ENCODE measurements around the gene GGACT. TPM values are rescaled to one million over a fixed set of nuclear protein-coding genes. Genes with fewer than 3 reads are reported as not detected.
"Not testable (repeated sequence)": the region's sequence is repeated elsewhere in the genome, so short reads cannot be mapped to it uniquely, and the experiment has no call there.

GGACT gene
- total RNA-seq, 1 donor from 2014 or later, result 3.1 TPM

DNA sequence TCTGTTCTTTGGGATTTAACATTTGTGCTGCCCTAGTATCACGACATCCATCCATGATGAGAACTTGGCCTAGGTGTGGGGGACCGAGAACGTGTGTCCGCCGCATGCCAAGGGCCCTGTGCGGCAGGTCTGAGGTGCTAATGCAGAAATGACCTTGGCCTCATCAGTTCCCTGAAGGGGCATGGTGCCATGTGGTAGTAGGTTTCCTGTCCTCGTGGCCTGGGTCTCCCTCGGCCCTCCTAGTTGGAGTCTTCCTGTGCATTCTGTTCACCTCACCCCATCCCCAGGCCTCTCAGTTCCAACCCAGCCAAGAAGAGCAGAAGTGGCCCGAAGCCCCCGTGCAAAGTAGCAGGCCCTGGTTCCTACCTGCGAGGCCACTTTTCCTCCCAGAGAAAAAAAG is 59.8 kb downstream of the GGACT start:
- DNase-seq, result no peak

DNA sequence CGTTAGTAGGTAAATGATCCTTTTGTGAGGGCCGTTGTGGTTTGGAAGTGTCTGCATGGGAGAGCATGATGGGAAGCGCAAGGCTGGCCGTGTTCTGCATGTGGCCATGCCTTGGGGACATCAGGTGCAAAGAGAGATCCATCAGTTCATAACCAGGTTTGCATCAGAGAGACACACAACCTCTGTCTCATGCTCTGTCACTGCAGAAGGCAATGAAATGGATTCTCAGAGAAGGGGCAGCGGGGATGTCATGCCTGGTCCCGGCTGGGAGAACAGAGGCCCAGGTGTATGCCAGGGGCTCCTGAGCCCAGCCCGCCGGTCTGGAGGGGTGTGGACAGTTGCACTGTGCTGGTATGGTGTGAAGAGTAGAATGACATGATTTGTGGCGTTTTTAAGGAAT is 60.2 kb downstream of the GGACT start:
- no peak for DNase-seq

DNA sequence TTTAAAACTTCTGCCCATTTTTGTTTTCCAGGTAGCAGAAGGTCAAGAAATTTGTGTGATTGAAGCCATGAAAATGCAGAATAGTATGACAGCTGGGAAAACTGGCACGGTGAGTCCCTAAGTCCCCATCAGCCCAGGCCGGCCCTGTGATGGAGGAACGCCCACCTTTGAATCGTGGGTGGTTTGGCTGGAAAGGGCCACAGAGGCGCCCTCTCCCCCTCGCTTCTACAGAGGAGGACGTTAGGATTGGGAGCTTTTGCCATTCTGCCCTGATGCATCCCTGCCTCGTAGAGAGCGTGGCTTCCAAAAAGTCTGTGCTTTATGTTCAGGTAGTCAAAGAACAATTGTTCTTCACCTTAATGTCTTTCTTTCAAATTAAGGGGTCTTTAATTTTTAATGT is 60.9 kb downstream of the GGACT start:
- DNase-seq, result no peak

DNA sequence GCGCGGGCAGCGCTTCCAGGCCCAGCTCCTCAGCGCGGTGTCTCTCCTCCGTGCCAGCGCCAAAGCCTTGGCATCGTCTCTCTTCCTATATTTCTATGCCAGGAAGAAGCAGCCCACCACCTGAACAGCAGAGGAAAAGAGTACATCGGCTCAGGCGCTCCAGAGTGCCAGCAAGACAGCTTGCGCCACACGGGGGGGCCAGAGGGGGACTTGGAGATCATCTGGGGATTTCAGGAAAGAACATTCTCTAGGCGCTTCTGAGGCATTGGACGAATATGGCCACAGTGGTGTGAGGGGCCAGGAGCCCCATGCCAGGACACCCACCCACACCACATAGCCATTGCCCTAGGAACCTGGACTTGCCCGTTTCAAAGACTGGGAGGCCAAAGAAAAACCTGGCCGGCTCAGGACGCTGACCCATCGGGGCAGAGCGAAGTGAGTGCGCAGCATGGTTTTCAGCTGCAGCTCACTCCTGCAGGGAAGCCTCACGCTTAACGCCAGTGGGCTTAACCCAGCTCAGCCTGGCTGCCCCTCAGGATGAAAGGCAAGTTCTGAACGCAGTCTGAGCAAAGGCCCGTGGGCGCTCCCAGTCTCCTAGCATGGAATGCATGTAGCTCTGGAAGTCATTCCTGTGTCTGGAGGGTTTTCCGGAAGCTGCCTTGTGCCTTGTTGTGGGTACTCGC is 62.1 kb downstream of the GGACT start:
- no peak for DNase-seq

DNA sequence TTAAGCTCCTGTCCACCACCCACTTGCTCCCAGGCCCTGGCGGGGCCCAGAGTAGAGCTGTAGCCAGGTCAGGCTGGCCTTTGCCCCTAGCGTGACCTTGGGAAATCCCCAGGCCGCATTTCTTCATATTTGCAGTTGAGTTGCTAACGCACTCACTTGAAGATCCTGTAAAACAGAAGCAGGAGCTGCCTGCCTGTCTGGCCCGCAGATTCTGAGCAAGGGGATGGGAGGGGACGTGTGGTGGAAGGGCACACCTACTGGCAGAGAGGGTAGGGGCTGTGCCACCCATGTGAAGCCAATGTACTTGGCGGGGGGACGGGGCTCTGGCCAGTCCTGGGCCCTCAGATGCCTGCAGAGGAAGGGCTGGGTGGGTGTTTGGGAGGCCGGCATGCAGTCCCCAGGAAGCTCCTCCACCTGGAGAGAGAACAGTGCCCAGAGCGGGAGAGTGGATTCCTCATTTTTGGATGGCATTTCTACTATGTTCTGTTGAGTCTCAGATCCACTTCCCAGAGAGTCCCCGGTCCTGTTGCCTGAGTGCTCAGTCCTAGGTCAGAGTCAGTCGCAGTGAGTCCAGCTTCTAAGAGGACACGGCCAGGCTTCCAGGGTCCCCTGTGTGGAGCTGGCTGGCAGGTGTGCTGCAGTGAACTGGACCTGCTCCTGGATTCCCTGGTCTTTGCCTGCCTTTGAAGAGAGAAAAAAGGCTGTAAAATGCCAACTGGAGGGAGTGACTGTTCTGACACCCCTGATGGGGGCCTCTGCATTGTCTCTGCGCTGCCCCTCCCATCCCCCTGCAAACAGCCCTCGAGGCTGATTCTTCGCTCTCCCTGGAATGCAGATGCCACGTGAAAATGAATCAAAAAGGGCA is 62.9 kb downstream of the GGACT start:
- no peak for DNase-seq

DNA sequence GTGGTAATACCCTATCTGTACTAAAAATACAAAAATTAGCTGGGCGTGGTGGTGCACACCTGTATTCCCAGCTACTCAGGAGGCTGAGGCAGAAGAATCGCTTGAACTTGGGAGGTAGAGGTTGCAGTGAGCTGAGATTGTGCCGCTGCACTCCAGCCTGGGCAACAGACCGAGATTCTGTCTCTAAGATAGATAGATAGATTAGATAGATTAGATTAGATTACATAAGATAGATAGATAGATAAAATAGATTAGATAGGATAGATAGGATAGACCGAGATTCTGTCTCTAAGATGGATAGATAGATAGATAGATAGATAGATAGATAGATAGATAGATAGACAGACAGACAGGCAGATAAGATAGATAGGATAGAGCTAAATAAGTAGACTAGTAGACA is 63.9 kb downstream of the GGACT start:
- not testable (repeated sequence) for DNase-seq

DNA sequence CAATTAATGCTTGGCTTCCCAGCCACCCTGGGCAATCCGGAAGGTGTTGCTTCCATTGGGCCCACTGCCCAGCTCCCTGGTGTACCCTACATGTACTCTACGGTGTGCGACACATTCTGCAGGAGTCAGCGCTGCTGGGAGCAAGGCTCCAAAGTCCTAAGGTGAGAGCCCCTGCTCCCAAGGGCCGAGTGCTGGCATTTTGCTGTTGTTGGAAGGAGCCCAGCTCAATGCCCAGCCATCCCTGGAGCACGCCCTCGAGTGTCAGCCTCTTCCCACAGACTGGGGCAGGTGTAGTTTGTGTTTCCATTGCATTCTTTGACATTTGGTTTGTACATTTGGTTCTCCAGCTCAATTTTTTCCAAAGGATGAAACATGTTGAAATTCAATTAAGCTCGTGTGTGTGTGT is 64.6 kb downstream of the GGACT start:
- no peak for DNase-seq

DNA sequence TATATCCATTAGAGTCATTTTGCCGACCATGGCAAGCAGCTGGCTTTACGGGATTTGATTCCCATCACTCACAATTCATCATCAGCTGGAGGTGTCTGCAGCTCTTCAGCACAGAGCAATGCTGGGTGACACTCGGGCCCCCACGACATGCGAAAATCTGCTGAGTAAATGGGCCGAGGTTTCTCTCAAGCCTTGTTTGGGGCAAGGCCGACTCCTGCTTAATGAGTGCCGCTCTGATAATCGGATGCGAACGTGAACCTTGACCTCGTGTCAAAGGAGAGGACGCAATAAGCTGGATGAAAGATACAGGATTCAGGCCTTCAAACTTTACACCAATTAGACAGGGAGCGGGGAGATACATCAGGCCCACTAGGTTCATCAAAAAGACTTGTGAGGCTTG is 65.2 kb downstream of the GGACT start:
- DNase-seq, result no peak

DNA sequence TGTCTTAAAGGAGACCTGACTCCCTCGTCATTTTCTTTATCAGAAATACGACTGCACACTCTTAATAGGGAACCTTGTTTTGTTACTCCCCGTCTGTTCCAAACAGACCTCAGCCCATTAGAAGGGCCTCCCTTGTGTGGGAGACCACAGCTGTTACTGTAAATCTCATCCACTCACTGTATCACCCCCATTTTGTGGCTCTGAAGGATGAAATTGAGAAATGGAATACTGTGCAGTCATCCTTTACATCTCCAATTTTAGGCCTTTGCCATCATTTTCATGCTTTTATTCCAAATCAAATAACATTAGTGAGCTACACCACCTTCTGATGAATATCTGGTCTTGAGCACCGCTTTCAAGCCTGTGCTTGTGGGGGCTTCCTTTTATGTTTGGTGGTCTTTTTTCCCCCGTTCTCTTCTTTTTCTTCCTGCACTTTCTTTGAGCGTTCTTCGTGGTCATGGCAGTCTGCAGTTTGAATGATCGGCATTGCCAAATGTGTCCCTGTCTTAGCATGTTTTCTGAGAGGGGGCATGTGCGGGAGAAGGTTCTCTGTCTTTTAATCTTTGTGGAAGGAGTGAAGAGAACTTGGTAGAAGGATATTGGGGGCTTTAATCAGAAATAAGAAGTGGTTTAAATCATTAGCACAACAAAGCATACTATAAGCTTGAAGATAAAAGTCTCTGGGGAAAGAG is 65.8 kb downstream of the GGACT start:
- DNase-seq, result no peak

DNA sequence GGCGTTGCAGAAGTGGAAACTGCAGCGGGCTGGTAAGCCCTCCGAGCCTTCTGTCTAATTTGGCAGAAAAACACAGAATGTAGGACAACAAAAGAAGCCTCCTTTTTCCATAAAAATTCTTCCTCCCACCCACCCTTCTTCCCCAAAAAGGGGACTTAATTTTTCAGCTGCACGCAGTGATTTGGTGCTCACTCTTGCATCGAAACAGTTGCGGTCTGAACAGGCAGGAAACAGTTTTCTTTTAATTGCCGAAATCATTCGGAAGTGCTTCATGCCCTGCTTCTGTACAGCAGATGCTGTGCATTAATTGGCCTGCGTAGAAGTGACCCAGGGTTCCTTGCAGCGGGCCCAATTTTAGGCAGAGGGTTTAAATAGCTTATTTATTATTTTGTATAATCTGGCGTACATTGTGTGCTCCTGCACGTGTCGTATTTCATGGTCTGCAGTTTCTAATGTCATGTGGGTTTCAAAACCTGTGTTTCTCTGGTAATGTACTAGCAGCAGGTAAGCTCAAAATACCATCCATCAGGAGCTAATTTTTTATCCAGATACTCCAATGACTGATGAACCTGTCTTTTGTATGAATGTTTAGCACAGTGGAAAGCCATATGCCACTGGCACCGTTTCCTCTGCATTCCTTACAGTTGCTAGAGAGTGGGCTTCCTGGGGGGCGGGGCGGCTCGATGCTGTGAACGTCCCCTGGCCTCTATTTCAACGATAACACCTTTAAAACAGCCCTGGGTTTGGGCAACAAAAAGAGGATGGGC is 66.6 kb downstream of the GGACT start:
- DNase-seq, result no peak

DNA sequence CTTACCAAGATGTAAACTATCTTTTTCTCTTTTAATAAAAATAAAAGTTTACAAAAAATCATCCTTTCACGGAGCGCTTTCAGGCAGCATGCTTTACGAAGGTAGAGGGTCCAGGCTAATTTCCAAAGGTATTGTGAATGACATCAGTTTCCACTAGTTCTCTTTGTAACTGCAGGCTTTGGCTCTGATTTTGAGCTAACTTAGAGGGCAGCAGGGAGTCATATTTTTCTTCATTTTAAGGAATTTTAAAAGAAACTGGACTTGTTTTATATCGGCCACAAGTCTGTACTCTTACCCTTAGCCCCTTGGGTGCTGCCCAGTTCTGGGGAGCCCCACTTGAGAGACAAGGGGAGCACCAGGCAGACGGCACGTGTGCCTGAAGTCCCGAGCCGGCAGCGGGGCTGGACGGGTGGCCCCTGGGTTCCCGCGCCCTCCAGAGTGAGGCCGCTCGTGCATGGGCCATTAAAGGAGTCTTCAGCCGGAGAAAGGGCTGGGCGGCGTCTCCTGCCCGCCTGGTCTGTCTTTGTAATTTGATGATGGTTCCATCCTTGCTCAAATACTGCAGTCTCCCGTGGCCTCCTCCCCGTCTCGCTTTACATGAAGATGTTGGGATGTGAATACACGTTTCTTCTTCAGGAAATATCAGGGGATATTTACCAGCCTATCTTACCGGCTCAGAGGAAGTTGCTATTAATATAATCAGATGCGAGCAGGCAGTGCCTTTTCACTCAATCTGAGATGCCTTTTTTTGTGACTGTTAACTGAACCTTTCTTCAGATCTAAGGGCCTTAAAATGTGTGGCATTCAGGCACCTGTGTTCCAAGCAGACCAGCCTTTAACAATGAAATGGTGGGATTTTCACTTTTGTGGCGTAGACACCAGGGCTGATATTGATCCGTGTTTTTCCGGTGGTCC is 67.4 kb downstream of the GGACT start:
- DNase-seq, result peak; percentile 32

DNA sequence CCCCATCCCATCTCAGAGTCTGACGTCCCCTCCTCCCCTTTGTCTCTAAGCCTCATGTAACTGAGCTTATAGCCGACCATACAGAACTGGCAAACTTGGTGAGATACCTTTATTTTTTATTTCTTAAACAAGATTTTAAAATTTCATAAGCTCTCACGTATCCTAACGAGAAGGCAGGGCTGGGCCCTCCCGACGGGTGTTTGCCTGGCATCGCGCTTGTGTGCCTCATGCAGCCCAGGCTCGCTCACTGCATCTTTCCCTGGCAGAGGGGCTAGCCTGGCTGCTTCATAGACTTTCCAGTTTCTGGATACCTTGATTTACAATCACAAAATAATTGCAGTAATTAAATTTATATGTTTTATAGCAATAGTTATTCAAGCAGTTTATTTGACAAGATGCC is 69.0 kb downstream of the GGACT start:
- no peak for DNase-seq

DNA sequence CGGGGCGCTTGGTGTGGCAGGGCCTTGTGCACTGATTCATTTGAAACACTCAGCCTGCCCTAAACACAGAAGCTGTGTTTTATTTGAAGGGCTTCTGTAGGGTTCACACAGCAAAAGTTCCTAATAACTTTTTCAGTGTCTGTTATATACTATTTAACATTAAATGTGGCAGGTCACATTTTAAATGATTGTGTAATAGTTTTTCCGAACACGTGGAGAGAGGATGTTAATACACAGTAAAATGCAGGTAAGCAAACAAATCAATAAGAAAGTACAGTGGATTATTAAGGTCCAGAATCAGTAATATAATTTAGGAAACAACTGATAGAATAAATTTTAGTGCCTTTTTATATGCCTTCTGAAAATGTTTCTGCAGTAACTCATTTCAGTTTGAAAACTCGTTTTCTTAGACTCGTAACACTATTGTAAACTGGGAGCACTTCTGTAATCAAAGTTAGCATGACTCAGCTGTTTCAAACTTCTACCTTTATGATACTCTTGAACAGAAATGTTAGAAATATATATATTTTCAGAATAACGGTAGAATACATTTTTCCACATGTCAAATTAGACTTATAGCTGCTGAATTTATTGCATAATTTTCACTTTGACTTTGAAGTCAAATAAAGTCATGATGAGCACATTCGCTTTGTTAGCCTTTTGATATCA is 70.1 kb downstream of the GGACT start:
- DNase-seq, result no peak

DNA sequence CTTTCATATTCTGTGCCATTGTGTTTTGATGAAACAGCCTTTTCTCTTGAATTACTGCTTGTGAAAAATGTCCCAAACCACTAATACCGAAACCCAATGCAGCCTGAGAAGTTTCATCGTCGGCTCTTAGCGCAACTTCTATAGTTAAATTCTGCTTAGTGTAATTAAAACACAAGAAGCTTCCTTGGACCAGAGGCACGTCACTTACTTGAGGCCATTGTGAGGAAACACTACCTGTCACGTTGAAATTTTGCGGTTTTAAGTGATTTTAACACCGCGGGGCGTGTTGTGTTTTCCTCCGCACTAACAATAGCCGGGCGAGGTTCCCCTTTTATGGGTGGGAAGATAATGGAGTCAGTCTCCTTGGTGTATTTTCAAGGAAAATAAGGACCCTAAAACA is 70.9 kb downstream of the GGACT start:
- no peak for DNase-seq

DNA sequence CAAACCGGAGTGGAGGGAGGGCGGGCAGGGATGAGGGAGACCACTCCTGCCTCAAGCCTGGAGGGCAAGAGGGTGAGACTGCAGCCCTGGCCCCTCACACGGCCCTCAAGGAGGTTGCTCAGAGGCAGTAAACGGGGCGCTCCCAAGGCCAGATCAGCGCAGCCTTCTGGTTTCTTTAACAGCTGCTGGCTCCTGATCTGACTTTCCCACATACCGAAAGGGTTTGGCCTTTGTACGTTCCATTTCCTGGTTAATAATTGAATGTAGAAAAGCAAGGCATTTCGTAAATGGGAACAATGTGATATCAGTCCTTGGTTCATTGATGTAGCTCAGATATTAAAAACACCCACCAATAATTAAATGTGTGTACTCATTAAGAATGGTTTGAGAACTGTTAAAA is 71.5 kb downstream of the GGACT start:
- no peak for DNase-seq

DNA sequence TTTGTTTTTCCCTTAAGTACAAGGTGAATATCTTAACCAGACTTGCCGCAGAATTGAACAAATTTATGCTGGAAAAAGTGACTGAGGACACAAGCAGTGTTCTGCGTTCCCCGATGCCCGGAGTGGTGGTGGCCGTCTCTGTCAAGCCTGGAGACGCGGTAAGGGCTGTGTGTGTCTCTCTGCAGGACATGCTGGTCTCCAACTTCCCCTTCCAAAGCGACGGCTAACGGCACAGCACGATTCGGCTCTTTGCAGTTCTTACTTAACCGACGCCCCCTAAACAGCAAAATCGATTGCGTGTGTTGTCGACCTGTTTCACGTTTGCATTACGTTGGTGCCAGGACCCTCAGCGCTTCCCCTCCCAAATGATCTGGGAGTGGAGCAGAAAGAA is 73.2 kb downstream of the GGACT start:
- no peak for DNase-seq

DNA sequence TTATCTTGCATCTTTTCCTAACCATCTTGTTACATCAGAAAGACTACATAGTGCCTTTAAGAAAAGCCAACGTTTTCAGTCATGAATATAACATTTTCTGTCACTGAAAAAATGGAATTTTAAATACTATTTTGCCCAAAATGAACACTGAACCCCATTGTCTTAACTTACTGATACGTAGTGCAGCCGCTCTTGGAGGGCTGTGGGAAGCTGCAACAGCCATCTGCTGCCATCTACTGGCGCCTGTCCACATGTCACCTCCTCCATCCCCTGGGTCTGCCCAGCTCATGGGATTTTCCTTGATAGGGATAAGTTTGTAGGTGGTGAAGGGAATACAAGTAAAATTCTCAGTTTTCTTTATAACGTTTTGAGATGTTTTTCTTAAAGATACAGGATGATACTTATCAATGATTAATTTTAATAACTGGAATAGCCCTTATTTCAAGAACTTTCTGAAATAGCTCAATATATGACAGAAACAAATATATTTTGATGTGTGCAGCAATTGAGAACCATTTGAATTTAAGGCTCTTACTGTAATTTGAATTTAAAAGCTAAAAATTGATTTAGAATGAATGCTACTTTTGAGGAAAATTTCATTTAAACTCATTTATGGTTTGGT is 73.7 kb downstream of the GGACT start:
- peak; percentile 88 for DNase-seq

DNA sequence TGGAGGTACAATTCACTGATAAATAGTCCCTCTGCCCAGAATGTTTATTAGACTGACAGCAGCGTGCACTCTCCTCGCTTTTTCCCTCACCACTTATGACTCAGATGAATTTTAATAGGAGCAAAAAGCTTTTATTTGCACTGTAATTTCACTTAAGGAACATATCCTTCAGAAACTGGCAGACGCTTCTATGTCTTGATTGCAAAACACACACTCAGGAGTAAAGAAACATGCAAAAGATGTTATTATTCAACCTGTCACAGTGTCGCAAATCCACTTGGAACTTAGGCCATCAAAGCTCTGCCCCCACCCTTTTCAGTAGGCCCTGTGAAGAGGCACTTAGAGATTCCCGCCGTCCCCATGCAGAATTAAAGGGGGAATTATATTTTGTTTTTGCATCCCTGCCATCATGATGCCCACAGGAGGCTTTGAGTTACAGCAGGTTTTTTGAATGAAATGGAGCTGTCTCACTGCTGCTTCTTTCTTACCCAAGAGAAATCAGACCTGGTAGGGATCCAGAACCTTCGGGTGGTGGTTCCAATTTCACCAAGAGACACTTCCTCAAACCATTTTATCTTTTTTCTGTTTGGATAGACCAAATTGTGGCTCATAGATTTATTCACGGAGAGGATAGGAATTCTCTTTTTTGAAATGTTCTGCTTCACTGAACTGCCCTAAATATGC is 74.5 kb downstream of the GGACT start:
- DNase-seq, result no peak

DNA sequence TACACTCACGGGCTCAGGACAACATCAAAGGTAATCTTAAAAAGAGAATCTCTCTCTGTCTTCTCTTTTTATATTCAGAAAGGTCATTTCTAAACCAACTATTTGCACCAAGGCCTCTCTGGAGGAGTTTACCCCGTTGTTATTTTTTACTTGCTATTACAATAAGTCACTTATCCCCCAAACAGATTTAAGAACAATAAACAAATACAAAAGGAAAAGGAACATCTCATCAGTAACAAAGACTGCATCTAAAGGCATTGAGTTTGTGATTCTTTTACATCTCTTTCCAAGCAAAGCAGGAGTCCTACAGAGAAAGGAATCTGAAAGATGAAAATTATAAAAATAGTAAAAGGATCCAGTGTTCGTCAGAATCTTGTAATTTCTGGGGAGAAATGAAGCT is 75.4 kb downstream of the GGACT start:
- DNase-seq, result no peak

DNA sequence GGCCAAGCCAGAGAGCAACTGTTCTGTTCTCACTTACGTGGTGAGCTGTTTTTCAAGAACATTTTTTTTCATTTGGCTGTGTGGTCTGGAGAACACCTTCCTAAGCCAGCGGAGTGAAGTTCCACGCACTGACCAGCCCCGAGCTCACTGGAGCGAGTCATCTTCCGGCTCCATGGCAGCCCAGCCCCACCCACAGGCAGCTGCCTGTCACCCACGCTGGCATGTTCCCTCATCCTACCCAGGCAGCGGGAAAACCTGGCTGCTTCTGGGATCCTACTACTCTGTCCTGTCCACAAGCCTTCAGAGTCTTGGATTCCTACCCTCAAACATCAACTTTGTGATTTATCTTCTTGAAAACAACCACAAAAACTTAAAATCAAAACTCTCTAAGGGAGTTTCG is 76.2 kb downstream of the GGACT start:
- DNase-seq, result no peak
